Neural crest cell (in vitro differentiated cells): ENCODE results near the gene SPAG9. TPM values are rescaled to one million over a fixed set of nuclear protein-coding genes. Genes with fewer than 3 reads are reported as not detected.

Source experiments
- DNase-seq: peaks from one replicate; pipeline ENCODE4 v3.0.0; 2021; ENCODE audit warnings: low read depth, mixed read lengths, low spot score
- H3K27ac Mint-ChIP-seq: one replicate; pipeline ENCODE4 v1.8.0; 2021; ENCODE audit warnings: mild to moderate bottlenecking, mixed read lengths; ENCODE audit not compliant: unreplicated experiment
- H3K27me3 Mint-ChIP-seq: 2 replicates; pipeline ENCODE4 v1.8.0; 2021; ENCODE audit warnings: low read depth, mild to moderate bottlenecking, mixed read lengths
- H3K36me3 Mint-ChIP-seq: 2 replicates; pipeline ENCODE4 v1.8.0; 2021; ENCODE audit warnings: low read depth, mild to moderate bottlenecking, mixed read lengths
- H3K4me1 Mint-ChIP-seq: 2 replicates; pipeline ENCODE4 v1.8.0; 2021; ENCODE audit warnings: mixed read lengths
- H3K4me3 Mint-ChIP-seq: one replicate; pipeline ENCODE4 v1.8.0; 2021; ENCODE audit warnings: mild to moderate bottlenecking, mixed read lengths
- H3K9me3 Mint-ChIP-seq: 2 replicates; pipeline ENCODE4 v1.8.0; 2021; ENCODE audit warnings: mixed read lengths
- long read RNA-seq: library from polyadenylated mRNA; unstranded; transcript quantifications from one replicate; pipeline ENCODE4 v2.0.0, GENCODE V29; 2020
- total RNA-seq: library from RNA; stranded (reverse); gene quantifications from 2 replicates; pipeline ENCODE4 v1.2.1, GENCODE V29; 2021
- TF ChIP-seq, protein P1 (sequence below): fragments of 200-600 bp; sonication (generic); conservative IDR thresholded peaks from 2 replicates; pipeline ENCODE4 v1.5.0; 2021; ENCODE audit warnings: antibody characterized with exemption, mild to moderate bottlenecking

Gene SPAG9, protein sequence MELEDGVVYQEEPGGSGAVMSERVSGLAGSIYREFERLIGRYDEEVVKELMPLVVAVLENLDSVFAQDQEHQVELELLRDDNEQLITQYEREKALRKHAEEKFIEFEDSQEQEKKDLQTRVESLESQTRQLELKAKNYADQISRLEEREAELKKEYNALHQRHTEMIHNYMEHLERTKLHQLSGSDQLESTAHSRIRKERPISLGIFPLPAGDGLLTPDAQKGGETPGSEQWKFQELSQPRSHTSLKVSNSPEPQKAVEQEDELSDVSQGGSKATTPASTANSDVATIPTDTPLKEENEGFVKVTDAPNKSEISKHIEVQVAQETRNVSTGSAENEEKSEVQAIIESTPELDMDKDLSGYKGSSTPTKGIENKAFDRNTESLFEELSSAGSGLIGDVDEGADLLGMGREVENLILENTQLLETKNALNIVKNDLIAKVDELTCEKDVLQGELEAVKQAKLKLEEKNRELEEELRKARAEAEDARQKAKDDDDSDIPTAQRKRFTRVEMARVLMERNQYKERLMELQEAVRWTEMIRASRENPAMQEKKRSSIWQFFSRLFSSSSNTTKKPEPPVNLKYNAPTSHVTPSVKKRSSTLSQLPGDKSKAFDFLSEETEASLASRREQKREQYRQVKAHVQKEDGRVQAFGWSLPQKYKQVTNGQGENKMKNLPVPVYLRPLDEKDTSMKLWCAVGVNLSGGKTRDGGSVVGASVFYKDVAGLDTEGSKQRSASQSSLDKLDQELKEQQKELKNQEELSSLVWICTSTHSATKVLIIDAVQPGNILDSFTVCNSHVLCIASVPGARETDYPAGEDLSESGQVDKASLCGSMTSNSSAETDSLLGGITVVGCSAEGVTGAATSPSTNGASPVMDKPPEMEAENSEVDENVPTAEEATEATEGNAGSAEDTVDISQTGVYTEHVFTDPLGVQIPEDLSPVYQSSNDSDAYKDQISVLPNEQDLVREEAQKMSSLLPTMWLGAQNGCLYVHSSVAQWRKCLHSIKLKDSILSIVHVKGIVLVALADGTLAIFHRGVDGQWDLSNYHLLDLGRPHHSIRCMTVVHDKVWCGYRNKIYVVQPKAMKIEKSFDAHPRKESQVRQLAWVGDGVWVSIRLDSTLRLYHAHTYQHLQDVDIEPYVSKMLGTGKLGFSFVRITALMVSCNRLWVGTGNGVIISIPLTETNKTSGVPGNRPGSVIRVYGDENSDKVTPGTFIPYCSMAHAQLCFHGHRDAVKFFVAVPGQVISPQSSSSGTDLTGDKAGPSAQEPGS (N-terminal part only)
- 116 and 136 TPM in 2 replicates for total RNA-seq
- long read RNA-seq, full-length matches to known transcripts = 1 of 72 reads
- long read RNA-seq, partial matches to known transcripts = 44 of 72 reads
- long read RNA-seq, other reads (novel, unspliced or antisense) = 27 of 72 reads

- DNase-seq = peak; percentile 89
- Mint-ChIP-seq H3K36me3 (no peaks in the 10 kb centered on the region), H3K4me3 (peak within 1 kb of the TSS; percentile 96), H3K27me3 (no peaks in the 10 kb centered on the region), H3K27ac (peak within 1 kb of the TSS; percentile 99), H3K9me3 (no peaks in the 10 kb centered on the region), H3K4me1 (peaks cover 43% of the 10 kb centered on the region)
- TF ChIP-seq, protein P1, sequence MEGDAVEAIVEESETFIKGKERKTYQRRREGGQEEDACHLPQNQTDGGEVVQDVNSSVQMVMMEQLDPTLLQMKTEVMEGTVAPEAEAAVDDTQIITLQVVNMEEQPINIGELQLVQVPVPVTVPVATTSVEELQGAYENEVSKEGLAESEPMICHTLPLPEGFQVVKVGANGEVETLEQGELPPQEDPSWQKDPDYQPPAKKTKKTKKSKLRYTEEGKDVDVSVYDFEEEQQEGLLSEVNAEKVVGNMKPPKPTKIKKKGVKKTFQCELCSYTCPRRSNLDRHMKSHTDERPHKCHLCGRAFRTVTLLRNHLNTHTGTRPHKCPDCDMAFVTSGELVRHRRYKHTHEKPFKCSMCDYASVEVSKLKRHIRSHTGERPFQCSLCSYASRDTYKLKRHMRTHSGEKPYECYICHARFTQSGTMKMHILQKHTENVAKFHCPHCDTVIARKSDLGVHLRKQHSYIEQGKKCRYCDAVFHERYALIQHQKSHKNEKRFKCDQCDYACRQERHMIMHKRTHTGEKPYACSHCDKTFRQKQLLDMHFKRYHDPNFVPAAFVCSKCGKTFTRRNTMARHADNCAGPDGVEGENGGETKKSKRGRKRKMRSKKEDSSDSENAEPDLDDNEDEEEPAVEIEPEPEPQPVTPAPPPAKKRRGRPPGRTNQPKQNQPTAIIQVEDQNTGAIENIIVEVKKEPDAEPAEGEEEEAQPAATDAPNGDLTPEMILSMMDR = no peak
Observed at GRCh38 chr17:51120739-51121619, at the start of gene SPAG9. SPAG9 (minus strand) TSS chr17:51120868; CDS start chr17:51120656, 212 bp downstream.

DNA sequence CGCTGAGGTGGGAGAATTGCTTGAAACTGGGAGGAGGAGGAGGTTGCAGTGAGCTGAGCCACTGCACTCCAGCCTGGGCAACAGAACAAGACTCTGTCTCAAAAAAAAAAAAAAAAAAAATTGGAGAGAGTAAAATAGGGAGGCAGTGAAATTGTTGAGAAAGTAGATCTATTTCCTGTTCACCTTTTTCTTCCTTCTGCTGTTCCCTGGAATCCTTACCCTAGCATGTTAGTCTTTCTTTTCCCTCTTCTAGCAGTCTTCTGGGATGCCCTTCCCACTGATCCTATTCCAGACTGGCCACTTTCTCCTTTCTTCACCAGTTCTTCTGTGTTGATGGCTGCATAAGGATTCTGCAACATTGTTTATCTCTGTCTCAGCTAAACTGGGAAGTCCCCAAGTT, 48.7 kb upstream of the SPAG9 start:
- Mint-ChIP-seq H3K4me3 (peak overlapping the region; percentile 61), H3K9me3 (no peaks in the 10 kb centered on the region), H3K36me3 (peaks cover 16% of the 10 kb centered on the region), H3K27ac (peak overlapping the region; percentile 21), H3K27me3 (no peaks in the 10 kb centered on the region), H3K4me1 (peaks cover 32% of the 10 kb centered on the region)
- DNase-seq = no peak
- TF ChIP-seq, protein P1 = no peak

GRCh38 chr17:51166987-51167931, 46.6 kb upstream of the SPAG9 start:
- H3K4me3 Mint-ChIP-seq = peak overlapping the region; percentile 86
- H3K9me3 Mint-ChIP-seq = no peaks in the 10 kb centered on the region
- peaks cover 32% of the 10 kb centered on the region for H3K4me1 Mint-ChIP-seq
- peak; percentile 69 for DNase-seq
- peaks cover 19% of the 10 kb centered on the region for H3K36me3 Mint-ChIP-seq
- no peaks in the 10 kb centered on the region for H3K27me3 Mint-ChIP-seq
- TF ChIP-seq, protein P1 = peak; percentile 83
- peak overlapping the region; percentile 70 for H3K27ac Mint-ChIP-seq

GRCh38 chr17:51166198-51166986, 45.7 kb upstream of the SPAG9 start, which contains the start of gene NME2:
NME2 (plus strand) TSS chr17:51166411; CDS start chr17:51166831, 420 bp downstream.
- Mint-ChIP-seq H3K27ac (peak within 1 kb of the TSS; percentile 98), H3K4me1 (peaks cover 32% of the 10 kb centered on the region), H3K36me3 (peaks cover 26% of the 10 kb centered on the region), H3K27me3 (no peaks in the 10 kb centered on the region), H3K9me3 (no peaks in the 10 kb centered on the region), H3K4me3 (peak within 1 kb of the TSS; percentile 92)
- TF ChIP-seq, protein P1 = no peak
- peak; percentile 86 for DNase-seq
